ENCODE measurements around the gene CAMK2G. TPM values are rescaled to one million over a fixed set of nuclear protein-coding genes. Genes with fewer than 3 reads are reported as not detected.
"Not testable (repeated sequence)": the region's sequence is repeated elsewhere in the genome, so short reads cannot be mapped to it uniquely, and the experiment has no call there.

The CAMK2G gene
- total and polyA plus RNA-seq, 5 experiments from 2014 or later: 4.6 to 61.7 (median 6.7) TPM

GRCh38 chr10:73840403-73841060, 33.8 kb downstream of the CAMK2G start:
- Mint-ChIP-seq H3K27me3 (no peaks in the 10 kb centered on the region), H3K4me3 (no peak overlapping the region), H3K9me3 (no peaks in the 10 kb centered on the region), H3K36me3 (peaks cover 0 to 80% (median 8%) of the 10 kb centered on the region in 3 donors), H3K4me1 (peaks cover 0 to 4% (median 1%) of the 10 kb centered on the region in 4 donors), H3K27ac (peak overlapping the region in 1 of 10 donors; percentile 29)
- POLR2A ChIA-PET: no interaction called here
- ATAC-seq: no peak
- DNase-seq: no peak

GRCh38 chr10:73840056-73840402, 34.3 kb downstream of the CAMK2G start:
- Mint-ChIP-seq H3K27ac (no peak overlapping the region), H3K4me1 (peaks cover 0 to 6% (median 2%) of the 10 kb centered on the region in 4 donors), H3K4me3 (no peak overlapping the region), H3K9me3 (no peaks in the 10 kb centered on the region), H3K27me3 (no peaks in the 10 kb centered on the region), H3K36me3 (peaks cover 0 to 81% (median 6%) of the 10 kb centered on the region in 3 donors)
- POLR2A ChIA-PET: no interaction called here
- DNase-seq: no peak
- ATAC-seq: no peak

GRCh38 chr10:73839276-73839966, 34.9 kb downstream of the CAMK2G start:
- POLR2A ChIA-PET: interaction anchor here (0.6 to 1.2 kb wide), 3 partner anchors 9 to 113 kb away, joined by 3 to 7 read pairs (median 3); no protein-coding TSS in a partner anchor
- H3K36me3 Mint-ChIP-seq: peaks cover 0 to 81% (median 6%) of the 10 kb centered on the region in 3 donors
- no peaks in the 10 kb centered on the region for H3K9me3 Mint-ChIP-seq
- H3K27me3 Mint-ChIP-seq: no peaks in the 10 kb centered on the region
- no peak overlapping the region for H3K4me3 Mint-ChIP-seq
- no peak overlapping the region for H3K27ac Mint-ChIP-seq
- ATAC-seq: no peak
- H3K4me1 Mint-ChIP-seq: peaks cover 0 to 12% (median 6%) of the 10 kb centered on the region in 4 donors
- no peak for DNase-seq

GRCh38 chr10:73838827-73839226, 35.5 kb downstream of the CAMK2G start:
- POLR2A ChIA-PET: interaction anchor here (0.6 to 1.2 kb wide), 3 partner anchors 10 to 114 kb away, joined by 3 to 7 read pairs (median 3); no protein-coding TSS in a partner anchor
- peaks cover 0 to 14% (median 6%) of the 10 kb centered on the region in 4 donors for H3K4me1 Mint-ChIP-seq

GRCh38 chr10:73838008-73838567, 36.3 kb downstream of the CAMK2G start:
- no peak for DNase-seq
- Mint-ChIP-seq H3K27ac (no peak overlapping the region), H3K9me3 (no peaks in the 10 kb centered on the region), H3K27me3 (no peaks in the 10 kb centered on the region), H3K36me3 (peaks cover 0 to 79% (median 6%) of the 10 kb centered on the region in 3 donors), H3K4me1 (peaks cover 0 to 10% (median 5%) of the 10 kb centered on the region in 4 donors), H3K4me3 (no peak overlapping the region)
- POLR2A ChIA-PET: interaction anchor here (1.2 kb wide), 1 partner anchor 10 kb away, joined by 3 read pairs; no protein-coding TSS in a partner anchor
- no peak for ATAC-seq

More at GRCh38 chr10:73838827-73839226, 35.5 kb downstream of the CAMK2G start:
- ATAC-seq: no peak
- Mint-ChIP-seq H3K4me3 (no peak overlapping the region), H3K27ac (peak overlapping the region in 1 of 10 donors; percentile 35), H3K36me3 (peaks cover 0 to 81% (median 6%) of the 10 kb centered on the region in 3 donors), H3K9me3 (no peaks in the 10 kb centered on the region), H3K27me3 (no peaks in the 10 kb centered on the region)
- DNase-seq: no peak

- peaks cover 0 to 10% (median 5%) of the 10 kb centered on the region in 4 donors for H3K4me1 Mint-ChIP-seq
- no peak for ATAC-seq
- H3K36me3 Mint-ChIP-seq: peaks cover 0 to 76% (median 6%) of the 10 kb centered on the region in 3 donors
- peak overlapping the region in 1 of 10 donors; percentile 34 for H3K27ac Mint-ChIP-seq
- DNase-seq: no peak
- no peaks in the 10 kb centered on the region for H3K27me3 Mint-ChIP-seq
- H3K9me3 Mint-ChIP-seq: no peaks in the 10 kb centered on the region
- no peak overlapping the region for H3K4me3 Mint-ChIP-seq
- POLR2A ChIA-PET: interaction anchor here (1.8 kb wide), 1 partner anchor 8 kb away, joined by 3 read pairs; no protein-coding TSS in a partner anchor
These were observed 37.3 kb downstream of the CAMK2G start for GRCh38 chr10:73837072-73837471.

GRCh38 chr10:73836427-73836980, 37.9 kb downstream of the CAMK2G start:
- Mint-ChIP-seq H3K27me3 (no peaks in the 10 kb centered on the region), H3K9me3 (no peaks in the 10 kb centered on the region), H3K27ac (peak overlapping the region in 2 of 10 donors; percentile 44 to 76), H3K36me3 (peaks cover 0 to 70% (median 6%) of the 10 kb centered on the region in 3 donors), H3K4me3 (no peak overlapping the region), H3K4me1 (peaks cover 0 to 10% (median 5%) of the 10 kb centered on the region in 4 donors)
- ATAC-seq: no peak
- DNase-seq: no peak
- POLR2A ChIA-PET: interaction anchor here (1.8 kb wide), 1 partner anchor 8 kb away, joined by 3 read pairs; no protein-coding TSS in a partner anchor

- ATAC-seq, H3K9me3 Mint-ChIP-seq, H3K4me1 Mint-ChIP-seq, POLR2A ChIA-PET, H3K27ac Mint-ChIP-seq, H3K4me3 Mint-ChIP-seq, DNase-seq, H3K27me3 Mint-ChIP-seq: not testable (repeated sequence)
- H3K36me3 Mint-ChIP-seq: peaks cover 0 to 60% (median 2%) of the 10 kb centered on the region in 3 donors
These were observed 45.3 kb downstream of the CAMK2G start for GRCh38 chr10:73829090-73829489.

GRCh38 chr10:73828161-73828560, 46.2 kb downstream of the CAMK2G start:
- POLR2A ChIA-PET: no interaction called here
- Mint-ChIP-seq H3K4me1 (peaks cover 0 to 2% (median under 1%) of the 10 kb centered on the region in 4 donors), H3K4me3 (no peak overlapping the region), H3K27me3 (no peaks in the 10 kb centered on the region), H3K36me3 (peaks cover 0 to 64% (median 2%) of the 10 kb centered on the region in 3 donors), H3K27ac (peak overlapping the region in 2 of 10 donors; percentile 48 to 61), H3K9me3 (no peaks in the 10 kb centered on the region)
- no peak for ATAC-seq
- DNase-seq: no peak

- Mint-ChIP-seq H3K27me3 (no peaks in the 10 kb centered on the region), H3K4me3 (no peak overlapping the region), H3K27ac (peak overlapping the region in 3 of 10 donors; percentile 46 to 61 (median 48)), H3K36me3 (peaks cover 0 to 64% (median 2%) of the 10 kb centered on the region in 3 donors), H3K9me3 (no peaks in the 10 kb centered on the region), H3K4me1 (peaks cover 0 to 2% (median under 1%) of the 10 kb centered on the region in 4 donors)
- POLR2A ChIA-PET: interaction anchor here (0.9 kb wide), 1 partner anchor 9 kb away, joined by 3 read pairs; no protein-coding TSS in a partner anchor
- ATAC-seq (no peak), DNase-seq (peak in 1 of 10 donors; percentile 49)
These were observed 46.8 kb downstream of the CAMK2G start for GRCh38 chr10:73827346-73828089.

GRCh38 chr10:73824146-73824725, 50.1 kb downstream of the CAMK2G start:
- ATAC-seq: no peak
- POLR2A ChIA-PET: no interaction called here
- Mint-ChIP-seq H3K4me1 (peaks cover 0 to 4% (median 2%) of the 10 kb centered on the region in 4 donors), H3K9me3 (no peaks in the 10 kb centered on the region), H3K27ac (peak overlapping the region in 5 of 10 donors; percentile 15 to 74 (median 60)), H3K27me3 (no peaks in the 10 kb centered on the region), H3K4me3 (no peak overlapping the region), H3K36me3 (peaks cover 0 to 61% (median 5%) of the 10 kb centered on the region in 3 donors)
- peak in 1 of 10 donors; percentile 56 for DNase-seq
